DMS79 (cell line): ENCODE measurements around the gene BTRC.
A peak's percentile ranks its signal among the peaks of the same experiment; 100 is the strongest.
"Not testable (repeated sequence)": the region's sequence is repeated elsewhere in the genome, so short reads cannot be mapped to it uniquely, and the experiment has no call there.

Source experiments
- DNase-seq: peaks from one replicate; lab custom pipeline; 2025; lab: John Stamatoyannopoulos, UW

BTRC gene

GRCh38 chr10:101386659-101387259, 32.8 kb downstream of the BTRC start:
- no peak for DNase-seq

- DNase-seq: no peak
These were observed 34.8 kb downstream of the BTRC start for GRCh38 chr10:101388676-101389276.

GRCh38 chr10:101389532-101389931, 35.6 kb downstream of the BTRC start:
- DNase-seq: not testable (repeated sequence)

GRCh38 chr10:101389986-101390531, 36.1 kb downstream of the BTRC start:
- no peak for DNase-seq

- no peak for DNase-seq
These were observed 39.4 kb downstream of the BTRC start for GRCh38 chr10:101393378-101393777.

GRCh38 chr10:101394524-101395133, 40.7 kb downstream of the BTRC start:
- no peak for DNase-seq

GRCh38 chr10:101397140-101397539, 43.2 kb downstream of the BTRC start:
- no peak for DNase-seq

- no peak for DNase-seq
These were observed 46.6 kb downstream of the BTRC start for GRCh38 chr10:101400585-101400984.

GRCh38 chr10:101402711-101403110, 48.7 kb downstream of the BTRC start:
- DNase-seq: no peak

- no peak for DNase-seq
These were observed 49.2 kb downstream of the BTRC start for GRCh38 chr10:101403161-101403560.

GRCh38 chr10:101405001-101405400, 51.0 kb downstream of the BTRC start:
- DNase-seq: no peak

GRCh38 chr10:101411598-101411997, 57.6 kb downstream of the BTRC start:
- no peak for DNase-seq

- DNase-seq: no peak
These were observed 60.1 kb downstream of the BTRC start for GRCh38 chr10:101414034-101414433.

GRCh38 chr10:101415884-101416283, 61.9 kb downstream of the BTRC start:
- DNase-seq: no peak

GRCh38 chr10:101421967-101422366, 68.0 kb downstream of the BTRC start:
- not testable (repeated sequence) for DNase-seq

- no peak for DNase-seq
These were observed 71.6 kb downstream of the BTRC start for GRCh38 chr10:101425535-101425934.

GRCh38 chr10:101428036-101428435, 74.1 kb downstream of the BTRC start:
- no peak for DNase-seq

GRCh38 chr10:101429423-101429822, 75.5 kb downstream of the BTRC start:
- DNase-seq: no peak

- no peak for DNase-seq
These were observed 82.3 kb downstream of the BTRC start for GRCh38 chr10:101436302-101436701.

GRCh38 chr10:101438881-101439391, 85.0 kb downstream of the BTRC start:
- DNase-seq: no peak

- DNase-seq: peak; percentile 6
These were observed 87.8 kb downstream of the BTRC start for GRCh38 chr10:101441541-101442455.

GRCh38 chr10:101442456-101442800, 88.5 kb downstream of the BTRC start:
- DNase-seq: no peak
